Natural killer cell (primary cell): ENCODE measurements around the gene ZNF503. TPM values are rescaled to one million over a fixed set of nuclear protein-coding genes. Genes with fewer than 3 reads are reported as not detected.

Experiments used
- ATAC-seq, 3 donors: fragments of 150-1000 bp in 2 of 3; fragments of 200-7000 bp in 1 of 3; cut with Tn5 transposase; 1 replicate in 1 of 3; 2 replicates in 2 of 3; pipeline ENCODE4 v1.10.0; 2021; ENCODE audit warnings: mild to moderate bottlenecking in 2 of 3, moderate library complexity in 2 of 3
- DNase-seq, 2 donors: peaks; one replicate each; pipeline versions ENCODE4 v3.0.0 to v3.0.0-alpha.2; 2013 to 2021; ENCODE audit warnings: mixed read lengths in 1 of 2
- H3K27ac ChIP-seq: one replicate; pipeline ENCODE4 v1.5.1; 2013; ENCODE audit warnings: mild to moderate bottlenecking, low read length
- H3K27me3 ChIP-seq: one replicate; pipeline ENCODE4 v1.6.1; 2013; ENCODE audit warnings: low read length; ENCODE audit not compliant: control insufficient read depth, insufficient read depth
- H3K36me3 ChIP-seq: one replicate; pipeline ENCODE4 v1.6.1; 2013; ENCODE audit warnings: low read length; ENCODE audit not compliant: control insufficient read depth, insufficient read depth
- H3K4me1 ChIP-seq: one replicate; pipeline ENCODE4 v1.6.1; 2013; ENCODE audit warnings: low read length; ENCODE audit not compliant: control insufficient read depth, insufficient read depth
- H3K4me3 ChIP-seq: one replicate; pipeline ENCODE4 v1.5.1; 2013; ENCODE audit warnings: low read length
- H3K9me3 ChIP-seq: one replicate; pipeline ENCODE4 v1.6.1; 2013; ENCODE audit warnings: low read length; ENCODE audit not compliant: control insufficient read depth, insufficient read depth
- H3K27ac Mint-ChIP-seq, 2 donors: one replicate each; pipeline ENCODE4 v1.8.0; 2022; ENCODE audit warnings: mild to moderate bottlenecking in 2 of 2, mixed read lengths in 2 of 2, moderate library complexity in 1 of 2
- H3K27me3 Mint-ChIP-seq, 2 donors: one replicate each; pipeline ENCODE4 v1.8.0; 2022; ENCODE audit warnings: low read depth in 2 of 2, mixed read lengths in 2 of 2
- H3K36me3 Mint-ChIP-seq: one replicate; pipeline ENCODE4 v1.8.0; 2022; ENCODE audit warnings: mixed read lengths
- H3K4me1 Mint-ChIP-seq, 2 donors: one replicate each; pipeline ENCODE4 v1.8.0; 2022; ENCODE audit warnings: mixed read lengths in 2 of 2
- H3K4me3 Mint-ChIP-seq: one replicate; pipeline ENCODE4 v1.8.0; 2022; ENCODE audit warnings: mild to moderate bottlenecking, moderate library complexity, mixed read lengths
- H3K9me3 Mint-ChIP-seq, 2 donors: one replicate each; pipeline ENCODE4 v1.8.0; 2022; ENCODE audit warnings: mixed read lengths in 2 of 2
- CTCF ChIP-seq: fragments of 200-600 bp; IDR thresholded peaks from one replicate; pipeline ENCODE4 v1.8.0; 2022; ENCODE audit warnings: antibody characterized with exemption
- WGBS: methylation state at CpG from one replicate; pipeline ENCODE4 v1.1.7; 2013; ENCODE audit warnings: missing lambda C conversion rate; ENCODE audit not compliant: insufficient coverage; 5-methylcytosine and 5-hydroxymethylcytosine counted together
- intact Hi-C: fragments of 100-400 bp; cut with micrococcal nuclease; formaldehyde crosslinking; loops from one replicate; pipeline ENCODE4 v1.14.2; 2022
- total RNA-seq, 4 donors: library from RNA; stranded (reverse); fragments of 120-200 nt in 1 of 4; gene quantifications; one replicate each; pipeline versions ENCODE4 v1.2.3 to v1.2.4, GENCODE V29; 2013 to 2022

The ZNF503 gene
- total RNA-seq: 1 to 10 TPM in 1 of 3 donors, under 1 TPM in 2; 0.27 to 1.2 (median 0.73) TPM
- total RNA-seq (2013): 0.65 TPM

- H3K4me1 ChIP-seq: peaks cover 43% of the 10 kb centered on the region
- Mint-ChIP-seq H3K36me3 (no peaks in the 10 kb centered on the region), H3K9me3 (no peaks in the 10 kb centered on the region), H3K4me3 (peak within 1 kb of the TSS; percentile 80), H3K27me3 (peaks cover 33 to 50% of the 10 kb centered on the region in 2 donors), H3K27ac (peak within 1 kb of the TSS in 1 of 2 donors; percentile 36), H3K4me1 (peaks cover 5 to 35% of the 10 kb centered on the region in 2 donors)
- no peaks in the 10 kb centered on the region for H3K36me3 ChIP-seq
- 1% methylated on average over 88 of the region's 88 CpGs for WGBS
- DNase-seq (peak in 1 of 2 donors; percentile 33), ATAC-seq (peak; percentile 44 to 60 (median 52))
- no peak within 1 kb of the TSS for H3K27ac ChIP-seq
- H3K27me3 ChIP-seq: peaks cover 49% of the 10 kb centered on the region
- no peaks in the 10 kb centered on the region for H3K9me3 ChIP-seq
- intact Hi-C loops: no loop called here
- TF ChIP-seq CTCF: no peak
- peak within 1 kb of the TSS; percentile 48 for H3K4me3 ChIP-seq
These were observed at the start of gene ZNF503 for GRCh38 chr10:75401569-75402485. TSS of gene ZNF503 (minus strand) at chr10:75401764. CDS start at chr10:75401419, 345 bp downstream.

GRCh38 chr10:75450644-75451640 lies 49.4 kb upstream of the ZNF503 start:
- no peak overlapping the region for H3K27ac Mint-ChIP-seq
- no peak for ATAC-seq

GRCh38 chr10:75450075-75450445 lies 48.5 kb upstream of the ZNF503 start:
- H3K4me1 ChIP-seq: no peaks in the 10 kb centered on the region
- H3K36me3 Mint-ChIP-seq: no peaks in the 10 kb centered on the region
- 100% methylated on average over 3 of the region's 4 CpGs for WGBS

More at GRCh38 chr10:75450644-75451640, 49.4 kb upstream of the ZNF503 start:
- TF ChIP-seq CTCF: no peak
- Mint-ChIP-seq H3K9me3 (peaks cover 0 to 4% of the 10 kb centered on the region in 2 donors), H3K36me3 (no peaks in the 10 kb centered on the region), H3K27me3 (no peaks in the 10 kb centered on the region), H3K4me3 (no peak overlapping the region), H3K4me1 (no peaks in the 10 kb centered on the region)
- H3K4me3 ChIP-seq: no peak overlapping the region
- no peaks in the 10 kb centered on the region for H3K4me1 ChIP-seq
- H3K27ac ChIP-seq: no peak overlapping the region
- WGBS: 91% methylated on average over 17 of the region's 18 CpGs
- no peak for DNase-seq
- no peaks in the 10 kb centered on the region for H3K9me3 ChIP-seq
- H3K36me3 ChIP-seq: no peaks in the 10 kb centered on the region
- H3K27me3 ChIP-seq: no peaks in the 10 kb centered on the region
- intact Hi-C loops: no loop called here

More at GRCh38 chr10:75450075-75450445, 48.5 kb upstream of the ZNF503 start:
- Mint-ChIP-seq H3K4me3 (no peak overlapping the region), H3K27me3 (no peaks in the 10 kb centered on the region), H3K27ac (no peak overlapping the region), H3K4me1 (no peaks in the 10 kb centered on the region), H3K9me3 (peaks cover 0 to 4% of the 10 kb centered on the region in 2 donors)
- ATAC-seq: no peak
- Histone ChIP-seq H3K9me3 (no peaks in the 10 kb centered on the region), H3K36me3 (no peaks in the 10 kb centered on the region), H3K4me3 (no peak overlapping the region), H3K27ac (no peak overlapping the region), H3K27me3 (no peaks in the 10 kb centered on the region)
- intact Hi-C loops: no loop called here
- no peak for TF ChIP-seq CTCF
- no peak for DNase-seq
